ENCODE measurements around the gene CHAC1.

DNA sequence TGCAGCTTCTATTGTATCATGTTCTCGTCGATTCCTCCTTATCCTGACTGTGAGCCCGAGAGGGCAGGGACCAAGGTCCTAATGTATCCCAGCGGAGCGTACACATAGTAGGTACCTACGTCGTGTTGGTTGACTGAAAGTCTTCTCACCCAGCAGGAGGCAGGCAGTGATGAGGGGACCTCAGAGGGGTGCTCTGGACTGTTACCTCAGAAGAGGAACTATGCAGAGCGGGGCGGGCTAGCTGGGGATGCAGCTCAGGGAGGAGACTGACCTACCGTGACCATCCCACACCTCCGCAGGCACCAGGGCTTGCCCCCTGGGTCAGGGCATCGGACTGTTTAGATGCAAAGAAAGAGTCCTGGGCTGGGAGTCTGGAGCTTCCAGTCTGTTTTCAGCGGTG lies 11.4 kb downstream of the CHAC1 start:
- TF ChIP-seq CTCF (IDR thresholded peaks at IDR 0.05; ENCODE audit: low read depth, low read length, poor library complexity, severe bottlenecking) = no peak
- TF ChIP-seq EZH2phosphoT487 (IDR thresholded peaks at IDR 0.05; ENCODE audit: borderline replicate concordance, low read length) = no peak

Data from DOHH2 (cell line).